ENCODE data around the gene DCBLD1.

- TF ChIP-seq CTCF (IDR thresholded peaks at IDR 0.05; ENCODE audit: extremely low read depth in 1 of 2, insufficient read depth in 1 of 2, low read depth in 1 of 2, low read length in 2 of 2) (no peak), JUN (IDR thresholded peaks at IDR 0.05; ENCODE audit: borderline replicate concordance, insufficient read depth, insufficient read length, low read depth) (no peak), POLR2A (IDR thresholded peaks at IDR 0.05; ENCODE audit: low read depth, low read length) (no peak), EZH2 (IDR thresholded peaks at IDR 0.05; ENCODE audit: borderline replicate concordance, low read depth, low read length, severe bottlenecking) (no peak), POLR2AphosphoS5 (IDR thresholded peaks at IDR 0.05; ENCODE audit: insufficient read depth, low read depth, low read length) (no peak), MYC (IDR thresholded peaks at IDR 0.05; ENCODE audit: low read depth, low read length) (no peak), MAX (IDR thresholded peaks at IDR 0.05; ENCODE audit: insufficient read depth, insufficient read length) (no peak), FOS (IDR thresholded peaks at IDR 0.05; ENCODE audit: borderline replicate concordance, insufficient read depth, low read length) (no peak), GATA2 (IDR thresholded peaks at IDR 0.05; ENCODE audit: insufficient read depth, insufficient read length, low read depth, low read length) (no peak)
Measured at GRCh38 chr6:117506907-117507306, 24.4 kb downstream of the DCBLD1 start.

Measured in endothelial cell of umbilical vein (primary cell).